Measurements from ENCODE around the gene ELP6.

DNA sequence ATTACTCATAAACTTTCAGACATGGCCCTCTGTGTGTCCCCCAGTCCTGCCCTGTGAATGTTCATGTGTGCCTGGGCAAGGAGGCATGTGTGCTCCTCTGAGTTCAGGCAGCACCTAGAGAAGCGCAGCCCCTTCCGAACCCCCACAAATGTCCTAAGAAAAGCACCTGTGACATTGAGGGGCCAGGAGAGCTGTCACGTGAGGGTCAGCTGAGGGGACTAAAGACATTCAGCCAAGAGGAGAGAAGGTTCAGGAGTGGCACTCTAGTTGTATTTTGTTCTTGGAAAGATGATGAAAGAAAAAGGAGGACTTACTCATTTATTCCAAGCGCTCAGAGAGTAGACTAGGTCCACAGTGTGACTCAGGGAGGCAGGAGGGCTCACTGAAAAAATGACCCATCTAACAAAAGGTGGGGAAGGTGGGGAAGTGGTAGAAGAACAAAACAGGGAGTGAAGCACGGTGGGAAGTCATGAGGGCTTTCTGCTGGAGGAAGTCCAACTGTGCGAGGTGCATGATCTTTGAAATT, 28.1 kb upstream of the ELP6 start:
- TF ChIP-seq CTCF (IDR thresholded peaks at IDR 0.05; ENCODE audit: low read length), result no peak
- TF ChIP-seq EZH2 (IDR thresholded peaks at IDR 0.05; ENCODE audit: borderline replicate concordance, low read length), result no peak
